ENCODE results near the gene PIGR.
A peak's percentile ranks its signal among the peaks of the same experiment; 100 is the strongest.
"Not testable (repeated sequence)": the region's sequence is repeated elsewhere in the genome, so short reads cannot be mapped to it uniquely, and the experiment has no call there.

PIGR gene

GRCh38 chr1:206931709-206932108 lies 14.6 kb downstream of the PIGR start:
- no peak for DNase-seq

- peak; percentile 70 for DNase-seq
These were observed 16.0 kb downstream of the PIGR start for GRCh38 chr1:206930210-206930798.

- no peak for DNase-seq
These were observed 16.7 kb downstream of the PIGR start for GRCh38 chr1:206929524-206929923.

GRCh38 chr1:206926286-206926685 lies 20.0 kb downstream of the PIGR start:
- no peak for DNase-seq

GRCh38 chr1:206925106-206925736 lies 21.0 kb downstream of the PIGR start:
- peak; percentile 71 for DNase-seq

GRCh38 chr1:206924592-206925105 lies 21.6 kb downstream of the PIGR start:
- peak; percentile 52 for DNase-seq

- DNase-seq: not testable (repeated sequence)
These were observed 22.2 kb downstream of the PIGR start for GRCh38 chr1:206923961-206924557.

- DNase-seq: peak; percentile 77
These were observed 23.0 kb downstream of the PIGR start for GRCh38 chr1:206923009-206923960.

- DNase-seq: no peak
These were observed 23.7 kb downstream of the PIGR start for GRCh38 chr1:206922524-206922923.

- DNase-seq: peak; percentile 42
These were observed 24.4 kb downstream of the PIGR start, which contains the start of gene FCMR for GRCh38 chr1:206921772-206922265. TSS of gene FCMR (minus strand) at chr1:206921941. CDS start at chr1:206921854, 87 bp downstream.

- no peak for DNase-seq
These were observed 28.2 kb downstream of the PIGR start for GRCh38 chr1:206918076-206918475.

- DNase-seq: peak; percentile 22
These were observed 30.1 kb downstream of the PIGR start for GRCh38 chr1:206916000-206916709.

GRCh38 chr1:206915030-206915735 lies 31.1 kb downstream of the PIGR start:
- no peak for DNase-seq

- DNase-seq: no peak
These were observed 32.3 kb downstream of the PIGR start for GRCh38 chr1:206913766-206914537.

GRCh38 chr1:206912445-206913095 lies 33.7 kb downstream of the PIGR start:
- DNase-seq: peak; percentile 73

- peak; percentile 32 for DNase-seq
These were observed 35.1 kb downstream of the PIGR start for GRCh38 chr1:206911064-206911663.

GRCh38 chr1:206909883-206910318 lies 36.4 kb downstream of the PIGR start:
- no peak for DNase-seq

GRCh38 chr1:206909161-206909882 lies 36.9 kb downstream of the PIGR start:
- DNase-seq: peak; percentile 65

- no peak for DNase-seq
These were observed 38.2 kb downstream of the PIGR start for GRCh38 chr1:206908038-206908437.

All from stimulated activated CD4-positive, alpha-beta T cell treated with anti-CD3 and anti-CD28 coated beads, Interleukin-15, amount 100 ng/mL, for 24 hours (primary cell).